GM23338 (cell line): ENCODE results near the gene TELO2. TPM values are rescaled to one million over a fixed set of nuclear protein-coding genes. Genes with fewer than 3 reads are reported as not detected.

Experiments
- ATAC-seq: fragments of 200-7000 bp; cut with Tn5 transposase; 3 replicates; pipeline ENCODE4 v1.9.1; 2020
- DNase-seq: peaks from one replicate; pipeline ENCODE4 v3.0.0-alpha.2; 2015; ENCODE audit warnings: low spot score
- H2AFZ ChIP-seq: fragments of 200-600 bp; sonication (generic); 2 replicates; pipeline ENCODE4 v1.8.0; 2016; ENCODE audit warnings: antibody characterized with exemption, mild to moderate bottlenecking, moderate library complexity
- H3F3A ChIP-seq: fragments of 200-600 bp; sonication (generic); replicated peaks from 2 replicates; pipeline ENCODE4 v1.8.0; 2017; ENCODE audit warnings: antibody characterized with exemption, mixed run types, low read depth
- H3K27ac ChIP-seq: fragments of 200-600 bp; sonication (generic); 2 replicates; pipeline ENCODE4 v1.6.1; 2016; ENCODE audit warnings: low read depth
- H3K27me3 ChIP-seq: fragments of 200-600 bp; sonication (generic); 2 replicates; pipeline ENCODE4 v1.8.0; 2016; ENCODE audit warnings: mild to moderate bottlenecking, mixed run types, moderate library complexity; ENCODE audit not compliant: insufficient read depth
- H3K36me3 ChIP-seq: fragments of 200-600 bp; sonication (generic); 2 replicates; pipeline ENCODE4 v1.8.0; 2016; ENCODE audit warnings: mild to moderate bottlenecking; ENCODE audit not compliant: insufficient read depth
- H3K4me1 ChIP-seq: fragments of 200-600 bp; sonication (generic); 2 replicates; pipeline ENCODE4 v1.8.0; 2016; ENCODE audit warnings: mild to moderate bottlenecking, moderate library complexity; ENCODE audit not compliant: insufficient read depth
- H3K4me2 ChIP-seq: fragments of 200-600 bp; sonication (generic); 2 replicates; pipeline ENCODE4 v1.7.1; 2017; ENCODE audit warnings: mixed run types
- H3K4me3 ChIP-seq: fragments of 200-600 bp; sonication (generic); 2 replicates; pipeline ENCODE4 v1.6.1; 2016; ENCODE audit warnings: mixed run types
- H3K79me2 ChIP-seq: fragments of 200-600 bp; sonication (generic); replicated peaks from 2 replicates; pipeline ENCODE4 v1.8.0; 2017; ENCODE audit warnings: mild to moderate bottlenecking; ENCODE audit not compliant: insufficient read depth
- H3K9me2 ChIP-seq: fragments of 200-600 bp; sonication (generic); 2 replicates; pipeline ENCODE4 v1.8.0; 2017; ENCODE audit not compliant: insufficient read depth
- H4K20me1 ChIP-seq: fragments of 200-600 bp; sonication (generic); replicated peaks from 2 replicates; pipeline ENCODE4 v1.8.0; 2017; ENCODE audit warnings: mild to moderate bottlenecking; ENCODE audit not compliant: insufficient read depth
- H3K27ac Mint-ChIP-seq: 2 replicates; pipeline ENCODE4 v1.8.0; 2020; ENCODE audit warnings: inconsistent platforms, mild to moderate bottlenecking, moderate library complexity, mixed read lengths
- H3K27me3 Mint-ChIP-seq: 3 replicates; pipeline ENCODE4 v1.8.0; 2022; ENCODE audit warnings: low read depth, mild to moderate bottlenecking, moderate library complexity, mixed read lengths, inconsistent platforms; ENCODE audit not compliant: insufficient read depth, poor library complexity
- H3K36me3 Mint-ChIP-seq: 3 replicates; pipeline ENCODE4 v1.8.0; 2021; ENCODE audit warnings: low read depth, mild to moderate bottlenecking, inconsistent platforms, moderate library complexity, mixed read lengths
- H3K4me1 Mint-ChIP-seq: 3 replicates; pipeline ENCODE4 v1.8.0; 2020; ENCODE audit warnings: mild to moderate bottlenecking, inconsistent platforms, mixed read lengths
- H3K4me3 Mint-ChIP-seq: 3 replicates; pipeline ENCODE4 v1.8.0; 2021; ENCODE audit warnings: moderate library complexity, mild to moderate bottlenecking, inconsistent platforms, mixed read lengths
- H3K9me3 Mint-ChIP-seq: 3 replicates; pipeline ENCODE4 v1.8.0; 2020; ENCODE audit warnings: moderate library complexity, mild to moderate bottlenecking, inconsistent platforms, mixed read lengths
- CREB1 ChIP-seq: fragments of 250-450 bp; sonication (Bioruptor Pico); IDR thresholded peaks from 2 replicates; pipeline ENCODE4 v1.5.0; 2020; ENCODE audit warnings: low read depth, mild to moderate bottlenecking, moderate library complexity
- CTCF ChIP-seq, 2 experiments: fragments of 200-600 bp in 1 of 2; sonication (generic) in 1 of 2; conservative IDR thresholded peaks; 2 replicates each; pipeline versions ENCODE4 v1.5.1 to v1.6.1; 2016 to 2017; ENCODE audit warnings: antibody characterized with exemption in 2 of 2, low read depth in 2 of 2, mild to moderate bottlenecking in 2 of 2, moderate library complexity in 1 of 2
- ETS1 ChIP-seq: IDR thresholded peaks from 2 replicates; pipeline ENCODE4 v1.6.1; 2016; ENCODE audit warnings: antibody characterized with exemption
- EZH2 ChIP-seq: fragments of 200-600 bp; sonication (generic); IDR thresholded peaks from one replicate; pipeline ENCODE4 v1.8.0; 2017; ENCODE audit warnings: antibody characterized with exemption, mild to moderate bottlenecking, low read depth; ENCODE audit not compliant: unreplicated experiment
- EZH2phosphoT487 ChIP-seq: fragments of 200-600 bp; sonication (generic); IDR thresholded peaks from one replicate; pipeline ENCODE4 v1.8.1; 2018; ENCODE audit warnings: antibody characterized with exemption; ENCODE audit not compliant: unreplicated experiment
- JUNB ChIP-seq: IDR thresholded peaks from one replicate; pipeline ENCODE4 v1.6.1; 2016; ENCODE audit warnings: antibody characterized with exemption; ENCODE audit not compliant: unreplicated experiment
- NANOG ChIP-seq: IDR thresholded peaks from 2 replicates; pipeline ENCODE4 v1.6.1; 2016; ENCODE audit warnings: antibody characterized with exemption, borderline replicate concordance
- POLR2AphosphoS5 ChIP-seq: IDR thresholded peaks from 2 replicates; pipeline ENCODE4 v1.6.1; 2016; ENCODE audit warnings: antibody characterized with exemption, low read depth
- STAT1 ChIP-seq: IDR thresholded peaks from one replicate; pipeline ENCODE4 v1.6.1; 2016; ENCODE audit warnings: antibody characterized with exemption; ENCODE audit not compliant: unreplicated experiment
- ZNF114 ChIP-seq: fragments of 250-450 bp; sonication (Bioruptor Pico); IDR thresholded peaks from 2 replicates; pipeline ENCODE4 v1.5.0; 2020; ENCODE audit warnings: mild to moderate bottlenecking, moderate library complexity
- ZNF331 ChIP-seq: fragments of 250-450 bp; sonication (Bioruptor Pico); IDR thresholded peaks from 2 replicates; pipeline ENCODE4 v1.5.0; 2020; ENCODE audit warnings: low read depth, mild to moderate bottlenecking, moderate library complexity
- ZNF462 ChIP-seq: fragments of 250-450 bp; sonication (Bioruptor Pico); IDR thresholded peaks from 2 replicates; pipeline ENCODE4 v1.5.0; 2020; ENCODE audit warnings: mild to moderate bottlenecking, moderate library complexity
- polyA plus RNA-seq: library from polyadenylated mRNA; unstranded; fragments of >200 nt; fragmentation: Nextera tagmentation; extraction: Ambion mirVana; gene quantifications from 2 replicates; pipeline ENCODE4 v1.2.1, GENCODE V29; 2016
- total RNA-seq: library from RNA; depleted of rRNA; stranded (reverse); fragments of >200 nt; shearing (Covaris generic); gene quantifications from 2 replicates; pipeline ENCODE4 v1.2.3, GENCODE V29; 2014
- TF ChIP-seq, protein P1 (sequence below): IDR thresholded peaks from one replicate; pipeline ENCODE4 v1.6.1; 2018; ENCODE audit warnings: antibody characterized with exemption; ENCODE audit not compliant: unreplicated experiment

The TELO2 gene
- total and polyA plus RNA-seq, 2 experiments from 2014 or later: 45.4 to 76.0 TPM

GRCh38 chr16:1537763-1538289 lies 44.7 kb downstream of the TELO2 start:
- Mint-ChIP-seq H3K36me3 (no peaks in the 10 kb centered on the region; the same call in 2 of the 3 replicates), H3K27me3 (no peaks in the 10 kb centered on the region), H3K27ac (no peak overlapping the region), H3K4me3 (no peak overlapping the region), H3K9me3 (no peaks in the 10 kb centered on the region), H3K4me1 (no peaks in the 10 kb centered on the region; the same call in 2 of the 3 replicates)
- no peaks in the 10 kb centered on the region for H3F3A ChIP-seq
- TF ChIP-seq EZH2: no peak
- no peak for TF ChIP-seq CTCF (conservative IDR thresholded peaks at IDR 0.05; ENCODE audit: low read depth in 2 of 2)
- TF ChIP-seq ZNF462 (CRISPR knock-in tag): no peak
- TF ChIP-seq, protein P1, sequence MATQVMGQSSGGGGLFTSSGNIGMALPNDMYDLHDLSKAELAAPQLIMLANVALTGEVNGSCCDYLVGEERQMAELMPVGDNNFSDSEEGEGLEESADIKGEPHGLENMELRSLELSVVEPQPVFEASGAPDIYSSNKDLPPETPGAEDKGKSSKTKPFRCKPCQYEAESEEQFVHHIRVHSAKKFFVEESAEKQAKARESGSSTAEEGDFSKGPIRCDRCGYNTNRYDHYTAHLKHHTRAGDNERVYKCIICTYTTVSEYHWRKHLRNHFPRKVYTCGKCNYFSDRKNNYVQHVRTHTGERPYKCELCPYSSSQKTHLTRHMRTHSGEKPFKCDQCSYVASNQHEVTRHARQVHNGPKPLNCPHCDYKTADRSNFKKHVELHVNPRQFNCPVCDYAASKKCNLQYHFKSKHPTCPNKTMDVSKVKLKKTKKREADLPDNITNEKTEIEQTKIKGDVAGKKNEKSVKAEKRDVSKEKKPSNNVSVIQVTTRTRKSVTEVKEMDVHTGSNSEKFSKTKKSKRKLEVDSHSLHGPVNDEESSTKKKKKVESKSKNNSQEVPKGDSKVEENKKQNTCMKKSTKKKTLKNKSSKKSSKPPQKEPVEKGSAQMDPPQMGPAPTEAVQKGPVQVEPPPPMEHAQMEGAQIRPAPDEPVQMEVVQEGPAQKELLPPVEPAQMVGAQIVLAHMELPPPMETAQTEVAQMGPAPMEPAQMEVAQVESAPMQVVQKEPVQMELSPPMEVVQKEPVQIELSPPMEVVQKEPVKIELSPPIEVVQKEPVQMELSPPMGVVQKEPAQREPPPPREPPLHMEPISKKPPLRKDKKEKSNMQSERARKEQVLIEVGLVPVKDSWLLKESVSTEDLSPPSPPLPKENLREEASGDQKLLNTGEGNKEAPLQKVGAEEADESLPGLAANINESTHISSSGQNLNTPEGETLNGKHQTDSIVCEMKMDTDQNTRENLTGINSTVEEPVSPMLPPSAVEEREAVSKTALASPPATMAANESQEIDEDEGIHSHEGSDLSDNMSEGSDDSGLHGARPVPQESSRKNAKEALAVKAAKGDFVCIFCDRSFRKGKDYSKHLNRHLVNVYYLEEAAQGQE: no peak
- TF ChIP-seq NANOG: no peak
- TF ChIP-seq JUNB: no peak
- no peak for TF ChIP-seq EZH2phosphoT487
- TF ChIP-seq CREB1 (CRISPR knock-in tag): no peak
- no peak for TF ChIP-seq ZNF114 (CRISPR knock-in tag)
- TF ChIP-seq ETS1: no peak
- TF ChIP-seq STAT1: no peak
- no peak for TF ChIP-seq ZNF331 (CRISPR knock-in tag)
- TF ChIP-seq POLR2AphosphoS5: no peak
- ATAC-seq: no peak
- no peak overlapping the region for H3K27ac ChIP-seq
- no peaks in the 10 kb centered on the region for H3K4me1 ChIP-seq
- H3K79me2 ChIP-seq: no peaks in the 10 kb centered on the region
- H3K4me3 ChIP-seq: no peak overlapping the region
- H3K9me2 ChIP-seq: no peaks in the 10 kb centered on the region
- DNase-seq: no peak
- no peaks in the 10 kb centered on the region for H3K27me3 ChIP-seq
- H3K4me2 ChIP-seq: no peak overlapping the region
- H3K36me3 ChIP-seq: no peaks in the 10 kb centered on the region
- no peaks in the 10 kb centered on the region for H4K20me1 ChIP-seq
- no peak overlapping the region for H2AFZ ChIP-seq
